ENCODE measurements around the gene LMAN2. TPM values are rescaled to one million over a fixed set of nuclear protein-coding genes. Genes with fewer than 3 reads are reported as not detected.

LMAN2 gene
- total RNA-seq, 1 experiment from 2014 or later = 106 TPM

DNA sequence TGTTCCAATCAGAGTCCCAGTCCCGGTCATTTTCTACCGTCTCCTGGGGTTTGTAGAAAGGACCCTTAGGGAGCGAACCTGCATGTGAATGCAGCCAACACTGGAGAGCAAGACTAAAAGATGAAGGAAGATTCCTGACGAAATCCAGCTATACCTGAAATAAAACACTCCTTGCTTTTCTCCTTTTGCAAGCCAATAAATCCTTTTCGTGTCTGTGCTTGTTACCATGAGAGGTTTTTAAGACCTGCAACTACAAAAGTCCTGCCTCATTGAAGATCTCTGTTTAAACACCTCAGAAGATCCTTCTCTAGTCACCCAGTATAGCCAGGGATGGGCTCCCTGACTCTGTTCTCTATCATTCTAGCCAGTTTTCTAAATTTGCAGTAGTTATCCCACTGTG, 22.7 kb upstream of the LMAN2 start:
- Histone ChIP-seq H3K79me2 (ENCODE audit: insufficient read depth, low read length) (no peaks in the 10 kb centered on the region), H3K4me2 (ENCODE audit: insufficient read depth, insufficient read length, low read length) (no peak overlapping the region), H3K4me1 (ENCODE audit: insufficient read depth, low read length) (peaks cover 4% of the 10 kb centered on the region; the same call in 1 of the 2 replicates), H4K5ac (ENCODE audit: insufficient read length, low read depth, low read length) (no peak overlapping the region), H3K79me1 (ENCODE audit: insufficient read depth, low read depth, low read length, poor library complexity, severe bottlenecking) (no peaks in the 10 kb centered on the region), H3K27ac (ENCODE audit: insufficient read length, low read depth, low read length) (no peak overlapping the region), H4K20me1 (ENCODE audit: control insufficient read depth, insufficient read depth, insufficient read length) (no peaks in the 10 kb centered on the region), H2AK5ac (ENCODE audit: insufficient read length, low read length) (no peak overlapping the region), H3K23ac (ENCODE audit: insufficient read length, low read depth, low read length) (no peak overlapping the region), H2AFZ (ENCODE audit: low read length) (no peak overlapping the region), H4K8ac (replicated peaks; ENCODE audit: insufficient read length, low read depth, low read length) (no peak overlapping the region), H3K14ac (ENCODE audit: insufficient read depth, low read length) (no peak overlapping the region), H3K4ac (ENCODE audit: low read depth, low read length) (no peak overlapping the region), H3K23me2 (ENCODE audit: insufficient read length, low read depth, low read length, poor library complexity, severe bottlenecking) (peaks cover 4% of the 10 kb centered on the region), H4K91ac (ENCODE audit: insufficient read length, low read depth, low read length) (no peak overlapping the region), H3K56ac (ENCODE audit: insufficient read length, low read depth, low read length) (no peak overlapping the region), H2BK5ac (ENCODE audit: insufficient read length, low read length) (no peak overlapping the region), H2BK15ac (ENCODE audit: low read depth, low read length) (no peak overlapping the region), H3T11ph (ENCODE audit: low read length) (no peak overlapping the region), H3K18ac (ENCODE audit: insufficient read length, low read depth, low read length) (no peak overlapping the region), H3K27me3 (ENCODE audit: insufficient read depth, low read length) (no peaks in the 10 kb centered on the region), H2BK120ac (ENCODE audit: low read depth, low read length, poor library complexity, severe bottlenecking) (no peak overlapping the region), H3K9me3 (ENCODE audit: control insufficient read depth, low read depth, low read length) (no peaks in the 10 kb centered on the region), H3K9ac (ENCODE audit: extremely low read depth, insufficient read length, low read length) (no peak overlapping the region), H2BK20ac (ENCODE audit: low read depth, low read length, poor library complexity, severe bottlenecking) (no peak overlapping the region), H2BK12ac (ENCODE audit: insufficient read length, low read depth, low read length) (no peak overlapping the region)
- H3K36me3 Mint-ChIP-seq (ENCODE audit: insufficient read depth in 1 of 3, low read depth in 3 of 3) = peaks cover 0 to 12% (median 0%) of the 10 kb centered on the region in 3 experiments; a peak in 5 of 7 replicates
- peaks cover 4% of the 10 kb centered on the region; the same call in 1 of the 2 replicates for H3K27me3 Mint-ChIP-seq (ENCODE audit: low read depth)
- no CpG with 5 or more reads among the region's 5 CpGs for WGBS (ENCODE audit: extremely low coverage, insufficient read length, low lambda C conversion rate)
- peaks cover 26 to 46% of the 10 kb centered on the region in 2 experiments for H3K4me1 Mint-ChIP-seq
- no peak for DNase-seq
- H3K27ac Mint-ChIP-seq = peak overlapping the region in 1 of 3 experiments; percentile 83; a peak in 2 of 7 replicates
- no peaks in the 10 kb centered on the region for H3K9me3 Mint-ChIP-seq
- H3K4me3 Mint-ChIP-seq = peak overlapping the region in 1 of 2 experiments; percentile 55; a peak in 1 of 5 replicates
- TF ChIP-seq, protein P1, sequence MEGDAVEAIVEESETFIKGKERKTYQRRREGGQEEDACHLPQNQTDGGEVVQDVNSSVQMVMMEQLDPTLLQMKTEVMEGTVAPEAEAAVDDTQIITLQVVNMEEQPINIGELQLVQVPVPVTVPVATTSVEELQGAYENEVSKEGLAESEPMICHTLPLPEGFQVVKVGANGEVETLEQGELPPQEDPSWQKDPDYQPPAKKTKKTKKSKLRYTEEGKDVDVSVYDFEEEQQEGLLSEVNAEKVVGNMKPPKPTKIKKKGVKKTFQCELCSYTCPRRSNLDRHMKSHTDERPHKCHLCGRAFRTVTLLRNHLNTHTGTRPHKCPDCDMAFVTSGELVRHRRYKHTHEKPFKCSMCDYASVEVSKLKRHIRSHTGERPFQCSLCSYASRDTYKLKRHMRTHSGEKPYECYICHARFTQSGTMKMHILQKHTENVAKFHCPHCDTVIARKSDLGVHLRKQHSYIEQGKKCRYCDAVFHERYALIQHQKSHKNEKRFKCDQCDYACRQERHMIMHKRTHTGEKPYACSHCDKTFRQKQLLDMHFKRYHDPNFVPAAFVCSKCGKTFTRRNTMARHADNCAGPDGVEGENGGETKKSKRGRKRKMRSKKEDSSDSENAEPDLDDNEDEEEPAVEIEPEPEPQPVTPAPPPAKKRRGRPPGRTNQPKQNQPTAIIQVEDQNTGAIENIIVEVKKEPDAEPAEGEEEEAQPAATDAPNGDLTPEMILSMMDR (conservative IDR thresholded peaks at IDR 0.05) = no peak
